HEK293T (cell line): ENCODE measurements around the gene NECTIN3.

Source experiments
- BHLHE40 ChIP-seq: fragments of 450-650 bp; IDR thresholded peaks from 2 replicates; pipeline ENCODE4 v1.6.1; 2016; ENCODE audit warnings: mild to moderate bottlenecking, moderate library complexity, borderline replicate concordance
- CTBP1 ChIP-seq: fragments of 450-650 bp; IDR thresholded peaks from 2 replicates; pipeline ENCODE4 v1.6.1; 2016; ENCODE audit warnings: borderline replicate concordance
- ELF4 ChIP-seq: fragments of 450-650 bp; IDR thresholded peaks from 2 replicates; pipeline ENCODE4 v1.6.1; 2017; ENCODE audit warnings: antibody characterized with exemption
- FOXA1 ChIP-seq: fragments of 450-650 bp; IDR thresholded peaks from 2 replicates; pipeline ENCODE4 v1.6.1; 2016; ENCODE audit warnings: mild to moderate bottlenecking
- FOXK2 ChIP-seq: fragments of 450-650 bp; IDR thresholded peaks from 2 replicates; pipeline ENCODE4 v1.6.1; 2016; ENCODE audit warnings: mild to moderate bottlenecking
- FOXM1 ChIP-seq: fragments of 450-650 bp; IDR thresholded peaks from 2 replicates; pipeline ENCODE4 v1.6.1; 2017; ENCODE audit warnings: mild to moderate bottlenecking, borderline replicate concordance
- SP1 ChIP-seq: fragments of 450-650 bp; IDR thresholded peaks from 2 replicates; pipeline ENCODE4 v1.6.1; 2017
- ZNF384 ChIP-seq: fragments of 450-650 bp; IDR thresholded peaks from 2 replicates; pipeline ENCODE4 v1.6.1; 2016

GRCh38 chr3:111084911-111085310, 13.3 kb downstream of the NECTIN3 start:
- TF ChIP-seq ZNF384: no peak
- no peak for TF ChIP-seq ELF4
- TF ChIP-seq BHLHE40: no peak
- TF ChIP-seq FOXM1: no peak
- no peak for TF ChIP-seq CTBP1
- no peak for TF ChIP-seq FOXK2
- TF ChIP-seq FOXA1: no peak
- no peak for TF ChIP-seq SP1
